WTC11 (cell line): Measurements from ENCODE around the gene SPINK1.
A peak's percentile ranks its signal among the peaks of the same experiment; 100 is the strongest.

ENCODE experiments used
- JAZF1 ChIP-seq: fragments of 250-450 bp; sonication (Bioruptor Pico); IDR thresholded peaks from 2 replicates; pipeline ENCODE4 v1.9.0; 2021; ENCODE audit warnings: moderate library complexity, mild to moderate bottlenecking, inconsistent platforms
- MYBL2 ChIP-seq: sonication (generic); formaldehyde crosslinking; IDR thresholded peaks from 2 replicates; pipeline ENCODE4 v1.8.1; 2023; ENCODE audit warnings: mild to moderate bottlenecking, moderate library complexity, missing genetic modification reagents
- TEAD1 ChIP-seq: sonication (generic); formaldehyde crosslinking; IDR thresholded peaks from 2 replicates; pipeline ENCODE4 v1.8.0; 2022; ENCODE audit warnings: mild to moderate bottlenecking, missing genetic modification reagents
- ZNF232 ChIP-seq: sonication (generic); formaldehyde crosslinking; IDR thresholded peaks from 2 replicates; pipeline ENCODE4 v1.8.0; 2022; ENCODE audit warnings: mild to moderate bottlenecking, missing genetic modification reagents
- ZNF423 ChIP-seq: fragments of 250-450 bp; sonication (Bioruptor Pico); IDR thresholded peaks from 2 replicates; pipeline ENCODE4 v2.1.2; 2022; ENCODE audit warnings: mild to moderate bottlenecking, moderate library complexity
- TF ChIP-seq, protein P1 (sequence below): fragments of 200-600 bp; IDR thresholded peaks from 2 replicates; pipeline ENCODE4 v1.8.0; 2022; ENCODE audit warnings: antibody characterized with exemption
- TF ChIP-seq, protein P2 (sequence below): sonication (generic); formaldehyde crosslinking; IDR thresholded peaks from 2 replicates; pipeline ENCODE4 v1.8.0; 2022; ENCODE audit warnings: missing genetic modification reagents
- TF ChIP-seq, protein P3 (sequence below): fragments of 250-450 bp; sonication (Bioruptor Pico); IDR thresholded peaks from 2 replicates; pipeline ENCODE4 v1.9.0; 2021; ENCODE audit warnings: mild to moderate bottlenecking

DNA sequence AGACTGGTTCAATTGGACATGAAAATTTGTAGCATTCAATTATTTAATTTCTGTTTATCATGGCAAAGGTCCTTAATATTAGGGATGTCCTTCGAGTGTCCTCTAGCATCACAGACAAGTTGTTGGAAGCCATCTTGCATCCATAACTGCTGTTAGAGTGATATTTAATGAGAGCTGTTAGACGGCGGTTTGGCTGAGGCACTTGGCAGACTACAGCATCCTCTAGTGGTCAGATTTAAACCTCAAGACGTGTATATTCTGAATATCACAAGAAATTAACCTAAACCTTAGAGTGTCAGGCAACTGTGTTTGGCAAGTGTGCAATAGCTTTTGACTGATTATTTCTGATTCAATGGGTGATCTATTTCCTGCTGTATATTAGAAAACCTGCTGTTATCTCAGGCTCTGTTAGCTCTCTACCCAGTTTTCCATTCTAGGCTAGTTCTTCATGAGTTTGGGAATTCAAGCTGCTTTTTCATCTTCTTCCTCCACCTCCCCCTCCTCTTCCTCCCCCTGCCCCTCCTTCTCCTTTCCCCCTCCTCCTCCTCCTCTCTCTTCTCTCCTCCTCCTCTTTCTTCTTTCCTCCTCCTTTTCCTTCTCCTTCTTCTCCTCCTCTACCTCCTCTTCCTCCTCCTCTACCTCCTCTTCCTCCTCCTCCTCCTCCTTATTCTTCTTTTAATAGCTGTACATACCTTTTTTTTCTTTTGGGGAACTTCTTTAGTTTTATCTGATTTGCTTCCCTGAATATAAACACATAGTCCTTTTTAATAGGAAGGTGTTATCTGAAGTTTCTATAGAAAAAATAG is 8.6 kb downstream of the SPINK1 start:
- TF ChIP-seq, protein P1, sequence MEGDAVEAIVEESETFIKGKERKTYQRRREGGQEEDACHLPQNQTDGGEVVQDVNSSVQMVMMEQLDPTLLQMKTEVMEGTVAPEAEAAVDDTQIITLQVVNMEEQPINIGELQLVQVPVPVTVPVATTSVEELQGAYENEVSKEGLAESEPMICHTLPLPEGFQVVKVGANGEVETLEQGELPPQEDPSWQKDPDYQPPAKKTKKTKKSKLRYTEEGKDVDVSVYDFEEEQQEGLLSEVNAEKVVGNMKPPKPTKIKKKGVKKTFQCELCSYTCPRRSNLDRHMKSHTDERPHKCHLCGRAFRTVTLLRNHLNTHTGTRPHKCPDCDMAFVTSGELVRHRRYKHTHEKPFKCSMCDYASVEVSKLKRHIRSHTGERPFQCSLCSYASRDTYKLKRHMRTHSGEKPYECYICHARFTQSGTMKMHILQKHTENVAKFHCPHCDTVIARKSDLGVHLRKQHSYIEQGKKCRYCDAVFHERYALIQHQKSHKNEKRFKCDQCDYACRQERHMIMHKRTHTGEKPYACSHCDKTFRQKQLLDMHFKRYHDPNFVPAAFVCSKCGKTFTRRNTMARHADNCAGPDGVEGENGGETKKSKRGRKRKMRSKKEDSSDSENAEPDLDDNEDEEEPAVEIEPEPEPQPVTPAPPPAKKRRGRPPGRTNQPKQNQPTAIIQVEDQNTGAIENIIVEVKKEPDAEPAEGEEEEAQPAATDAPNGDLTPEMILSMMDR: peak; percentile 70
- TF ChIP-seq TEAD1 (CRISPR knock-in tag) (no peak), ZNF232 (CRISPR knock-in tag) (no peak), MYBL2 (CRISPR knock-in tag) (no peak), JAZF1 (CRISPR knock-in tag) (no peak), ZNF423 (CRISPR knock-in tag) (no peak)
- TF ChIP-seq, protein P2, sequence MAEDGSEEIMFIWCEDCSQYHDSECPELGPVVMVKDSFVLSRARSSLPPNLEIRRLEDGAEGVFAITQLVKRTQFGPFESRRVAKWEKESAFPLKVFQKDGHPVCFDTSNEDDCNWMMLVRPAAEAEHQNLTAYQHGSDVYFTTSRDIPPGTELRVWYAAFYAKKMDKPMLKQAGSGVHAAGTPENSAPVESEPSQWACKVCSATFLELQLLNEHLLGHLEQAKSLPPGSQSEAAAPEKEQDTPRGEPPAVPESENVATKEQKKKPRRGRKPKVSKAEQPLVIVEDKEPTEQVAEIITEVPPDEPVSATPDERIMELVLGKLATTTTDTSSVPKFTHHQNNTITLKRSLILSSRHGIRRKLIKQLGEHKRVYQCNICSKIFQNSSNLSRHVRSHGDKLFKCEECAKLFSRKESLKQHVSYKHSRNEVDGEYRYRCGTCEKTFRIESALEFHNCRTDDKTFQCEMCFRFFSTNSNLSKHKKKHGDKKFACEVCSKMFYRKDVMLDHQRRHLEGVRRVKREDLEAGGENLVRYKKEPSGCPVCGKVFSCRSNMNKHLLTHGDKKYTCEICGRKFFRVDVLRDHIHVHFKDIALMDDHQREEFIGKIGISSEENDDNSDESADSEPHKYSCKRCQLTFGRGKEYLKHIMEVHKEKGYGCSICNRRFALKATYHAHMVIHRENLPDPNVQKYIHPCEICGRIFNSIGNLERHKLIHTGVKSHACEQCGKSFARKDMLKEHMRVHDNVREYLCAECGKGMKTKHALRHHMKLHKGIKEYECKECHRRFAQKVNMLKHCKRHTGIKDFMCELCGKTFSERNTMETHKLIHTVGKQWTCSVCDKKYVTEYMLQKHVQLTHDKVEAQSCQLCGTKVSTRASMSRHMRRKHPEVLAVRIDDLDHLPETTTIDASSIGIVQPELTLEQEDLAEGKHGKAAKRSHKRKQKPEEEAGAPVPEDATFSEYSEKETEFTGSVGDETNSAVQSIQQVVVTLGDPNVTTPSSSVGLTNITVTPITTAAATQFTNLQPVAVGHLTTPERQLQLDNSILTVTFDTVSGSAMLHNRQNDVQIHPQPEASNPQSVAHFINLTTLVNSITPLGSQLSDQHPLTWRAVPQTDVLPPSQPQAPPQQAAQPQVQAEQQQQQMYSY: no peak
- TF ChIP-seq, protein P3, sequence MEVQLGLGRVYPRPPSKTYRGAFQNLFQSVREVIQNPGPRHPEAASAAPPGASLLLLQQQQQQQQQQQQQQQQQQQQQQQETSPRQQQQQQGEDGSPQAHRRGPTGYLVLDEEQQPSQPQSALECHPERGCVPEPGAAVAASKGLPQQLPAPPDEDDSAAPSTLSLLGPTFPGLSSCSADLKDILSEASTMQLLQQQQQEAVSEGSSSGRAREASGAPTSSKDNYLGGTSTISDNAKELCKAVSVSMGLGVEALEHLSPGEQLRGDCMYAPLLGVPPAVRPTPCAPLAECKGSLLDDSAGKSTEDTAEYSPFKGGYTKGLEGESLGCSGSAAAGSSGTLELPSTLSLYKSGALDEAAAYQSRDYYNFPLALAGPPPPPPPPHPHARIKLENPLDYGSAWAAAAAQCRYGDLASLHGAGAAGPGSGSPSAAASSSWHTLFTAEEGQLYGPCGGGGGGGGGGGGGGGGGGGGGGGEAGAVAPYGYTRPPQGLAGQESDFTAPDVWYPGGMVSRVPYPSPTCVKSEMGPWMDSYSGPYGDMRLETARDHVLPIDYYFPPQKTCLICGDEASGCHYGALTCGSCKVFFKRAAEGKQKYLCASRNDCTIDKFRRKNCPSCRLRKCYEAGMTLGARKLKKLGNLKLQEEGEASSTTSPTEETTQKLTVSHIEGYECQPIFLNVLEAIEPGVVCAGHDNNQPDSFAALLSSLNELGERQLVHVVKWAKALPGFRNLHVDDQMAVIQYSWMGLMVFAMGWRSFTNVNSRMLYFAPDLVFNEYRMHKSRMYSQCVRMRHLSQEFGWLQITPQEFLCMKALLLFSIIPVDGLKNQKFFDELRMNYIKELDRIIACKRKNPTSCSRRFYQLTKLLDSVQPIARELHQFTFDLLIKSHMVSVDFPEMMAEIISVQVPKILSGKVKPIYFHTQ (CRISPR knock-in tag): no peak
